ENCODE results near the gene FMN1.

- no peak for TF ChIP-seq GATA2 (IDR thresholded peaks at IDR 0.05; ENCODE audit: low read depth, low read length)
- no peak for TF ChIP-seq GATA3 (IDR thresholded peaks at IDR 0.05; ENCODE audit: low read depth, low read length)
Observed at GRCh38 chr15:32905481-32905880, 289.0 kb downstream of the FMN1 start.

All from SH-SY5Y (cell line).